Measurements from ENCODE around the gene LRRC3C.

Gene LRRC3C

DNA sequence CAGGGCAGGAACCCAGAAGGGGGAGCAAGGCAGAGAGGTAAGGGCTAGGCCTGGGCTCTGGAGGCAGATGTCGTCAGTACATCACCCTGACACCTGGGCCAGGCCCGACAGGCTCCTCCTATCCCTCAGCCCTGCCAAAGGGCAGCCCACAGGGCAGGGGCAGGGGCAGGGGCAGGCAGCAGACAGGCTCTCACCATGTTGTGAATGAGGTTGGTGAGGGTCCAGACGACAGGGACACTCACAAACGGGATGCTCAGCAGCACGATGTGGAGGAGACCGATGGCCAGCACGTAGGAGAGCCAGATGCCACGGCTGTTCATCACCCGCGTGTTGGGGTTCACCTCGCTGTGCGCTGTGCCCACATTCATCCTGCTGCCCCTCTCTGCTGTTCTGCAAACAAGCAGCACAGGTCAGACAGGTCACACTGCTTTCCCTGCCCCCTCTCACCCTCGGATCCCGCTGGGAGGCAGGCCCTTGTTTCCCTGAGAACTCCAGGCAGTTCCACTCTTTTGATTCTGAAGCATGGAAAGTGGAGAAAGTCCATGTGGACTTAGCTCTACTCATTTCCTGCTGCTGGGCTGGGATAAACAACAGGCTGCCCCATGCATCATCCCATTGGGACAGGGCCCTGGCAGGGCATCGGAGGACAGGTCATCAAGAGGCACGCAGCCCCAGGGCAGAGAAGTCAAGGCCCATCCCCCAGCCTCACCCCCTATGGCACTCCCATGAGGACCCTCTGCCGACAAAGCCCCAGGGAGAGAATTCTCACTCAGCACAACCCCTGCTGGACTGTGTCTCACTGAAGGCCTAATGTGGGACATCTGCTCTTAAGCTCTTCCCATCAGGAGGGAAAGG is 3.5 kb upstream of the LRRC3C start:
- TF ChIP-seq POLR2AphosphoS5 (IDR thresholded peaks at IDR 0.05; ENCODE audit: low read depth, low read length) = no peak
- TF ChIP-seq TAF1 (IDR thresholded peaks at IDR 0.05; ENCODE audit: borderline replicate concordance, insufficient read depth, low read length) = no peak
- TF ChIP-seq SIN3A (IDR thresholded peaks at IDR 0.05; ENCODE audit: borderline replicate concordance, insufficient read depth, low read length) = no peak
- TF ChIP-seq FOXP2 (optimal IDR thresholded peaks at IDR 0.05; ENCODE audit: borderline replicate concordance, extremely low read depth, extremely low read length, insufficient read depth) = no peak
- TF ChIP-seq REST (IDR thresholded peaks at IDR 0.05; ENCODE audit: insufficient read depth in 1 of 2, low read depth in 2 of 2, low read length in 2 of 2) = no peak

GRCh38 chr17:39924691-39925055 is 2.9 kb upstream of the LRRC3C start:
- TF ChIP-seq SIN3A (IDR thresholded peaks at IDR 0.05; ENCODE audit: borderline replicate concordance, insufficient read depth, low read length) (no peak), FOXP2 (optimal IDR thresholded peaks at IDR 0.05; ENCODE audit: borderline replicate concordance, extremely low read depth, extremely low read length, insufficient read depth) (no peak), POLR2AphosphoS5 (IDR thresholded peaks at IDR 0.05; ENCODE audit: low read depth, low read length) (no peak), TAF1 (IDR thresholded peaks at IDR 0.05; ENCODE audit: borderline replicate concordance, insufficient read depth, low read length) (no peak), REST (IDR thresholded peaks at IDR 0.05; ENCODE audit: insufficient read depth in 1 of 2, low read depth in 2 of 2, low read length in 2 of 2) (no peak)

- TF ChIP-seq TAF1 (IDR thresholded peaks at IDR 0.05; ENCODE audit: borderline replicate concordance, insufficient read depth, low read length) (no peak), FOXP2 (optimal IDR thresholded peaks at IDR 0.05; ENCODE audit: borderline replicate concordance, extremely low read depth, extremely low read length, insufficient read depth) (no peak), POLR2AphosphoS5 (IDR thresholded peaks at IDR 0.05; ENCODE audit: low read depth, low read length) (no peak), REST (IDR thresholded peaks at IDR 0.05; ENCODE audit: insufficient read depth in 1 of 2, low read depth in 2 of 2, low read length in 2 of 2) (no peak), SIN3A (IDR thresholded peaks at IDR 0.05; ENCODE audit: borderline replicate concordance, insufficient read depth, low read length) (no peak)
Measured at GRCh38 chr17:39925282-39926134, 2.0 kb upstream of the LRRC3C start.

GRCh38 chr17:39926135-39926587 is 1.4 kb upstream of the LRRC3C start:
- TF ChIP-seq TAF1 (IDR thresholded peaks at IDR 0.05; ENCODE audit: borderline replicate concordance, insufficient read depth, low read length) = no peak
- no peak for TF ChIP-seq FOXP2 (optimal IDR thresholded peaks at IDR 0.05; ENCODE audit: borderline replicate concordance, extremely low read depth, extremely low read length, insufficient read depth)
- no peak for TF ChIP-seq POLR2AphosphoS5 (IDR thresholded peaks at IDR 0.05; ENCODE audit: low read depth, low read length)
- no peak for TF ChIP-seq REST (IDR thresholded peaks at IDR 0.05; ENCODE audit: insufficient read depth in 1 of 2, low read depth in 2 of 2, low read length in 2 of 2)

All from PFSK-1 (cell line).